Stimulated activated CD8-positive, alpha-beta memory T cell treated with anti-CD3 and anti-CD28 coated beads, Interleukin-4, amount 100 ng/mL, for 4 hours (primary cell): ENCODE measurements around the gene ZNF503.

Source experiments
- DNase-seq, 2 donors: peaks; one replicate each; pipeline ENCODE4 v3.0.0-alpha.2; 2020; ENCODE audit warnings: low read depth in 2 of 2, low spot score in 1 of 2

The ZNF503 gene

GRCh38 chr10:75431180-75432111, 29.9 kb upstream of the ZNF503 start, which contains the start of gene LRMDA:
LRMDA (plus strand) TSS chr10:75431624.
- no peak for DNase-seq

- no peak for DNase-seq
Measured at GRCh38 chr10:75430000-75430763, 28.6 kb upstream of the ZNF503 start.

GRCh38 chr10:75429159-75429827, 27.7 kb upstream of the ZNF503 start:
- no peak for DNase-seq

- no peak for DNase-seq
Measured at GRCh38 chr10:75428434-75429158, 27.0 kb upstream of the ZNF503 start.

- DNase-seq: no peak
Measured at GRCh38 chr10:75427951-75428350, 26.4 kb upstream of the ZNF503 start.

- no peak for DNase-seq
Measured at GRCh38 chr10:75426880-75427279, 25.3 kb upstream of the ZNF503 start.

GRCh38 chr10:75425291-75426079, 23.9 kb upstream of the ZNF503 start:
- DNase-seq: no peak

GRCh38 chr10:75424571-75424970, 23.0 kb upstream of the ZNF503 start:
- no peak for DNase-seq

- DNase-seq: no peak
Measured at GRCh38 chr10:75422913-75423312, 21.3 kb upstream of the ZNF503 start.

GRCh38 chr10:75418712-75419111, 17.1 kb upstream of the ZNF503 start:
- no peak for DNase-seq

- DNase-seq: no peak
Measured at GRCh38 chr10:75418293-75418692, 16.7 kb upstream of the ZNF503 start.

- DNase-seq: no peak
Measured at GRCh38 chr10:75417522-75417927, 16.0 kb upstream of the ZNF503 start.

- no peak for DNase-seq
Measured at GRCh38 chr10:75414527-75414926, 13.0 kb upstream of the ZNF503 start.

GRCh38 chr10:75410132-75411005, 8.8 kb upstream of the ZNF503 start:
- DNase-seq: no peak

- no peak for DNase-seq
Measured at GRCh38 chr10:75408911-75409885, 7.6 kb upstream of the ZNF503 start.

- DNase-seq: no peak
Measured at GRCh38 chr10:75408509-75408875, 6.9 kb upstream of the ZNF503 start.

- no peak for DNase-seq
Measured at GRCh38 chr10:75407713-75408508, 6.3 kb upstream of the ZNF503 start.
